ENCODE measurements around the gene RTP2.
A peak's percentile ranks its signal among the peaks of the same experiment; 100 is the strongest.

Gene RTP2

DNA sequence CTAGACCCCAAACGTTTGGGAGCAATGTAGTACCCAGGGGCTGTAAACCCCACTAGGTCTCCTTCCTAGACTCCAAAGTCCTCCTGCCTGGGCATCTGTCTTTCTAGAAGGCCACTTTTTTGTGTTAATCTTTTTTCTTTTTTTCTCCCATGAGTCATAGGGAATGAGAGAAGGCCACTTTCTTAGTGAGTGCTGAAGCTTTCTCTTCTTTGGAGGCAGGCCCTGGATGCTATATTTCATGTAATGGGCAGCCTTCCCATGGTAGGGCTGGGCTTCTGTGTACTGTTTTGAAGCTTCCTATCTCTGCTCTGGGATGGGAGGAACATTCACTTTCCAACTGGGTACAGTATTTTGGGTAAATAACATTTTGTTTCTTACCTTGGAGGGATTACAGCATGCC lies 15.2 kb upstream of the RTP2 start:
- no peak for DNase-seq (ENCODE audit: extremely low read depth, insufficient read length)
- H3K4me3 ChIP-seq (replicated peaks; ENCODE audit: low read depth, low read length): no peak overlapping the region
- TF ChIP-seq, protein P1, sequence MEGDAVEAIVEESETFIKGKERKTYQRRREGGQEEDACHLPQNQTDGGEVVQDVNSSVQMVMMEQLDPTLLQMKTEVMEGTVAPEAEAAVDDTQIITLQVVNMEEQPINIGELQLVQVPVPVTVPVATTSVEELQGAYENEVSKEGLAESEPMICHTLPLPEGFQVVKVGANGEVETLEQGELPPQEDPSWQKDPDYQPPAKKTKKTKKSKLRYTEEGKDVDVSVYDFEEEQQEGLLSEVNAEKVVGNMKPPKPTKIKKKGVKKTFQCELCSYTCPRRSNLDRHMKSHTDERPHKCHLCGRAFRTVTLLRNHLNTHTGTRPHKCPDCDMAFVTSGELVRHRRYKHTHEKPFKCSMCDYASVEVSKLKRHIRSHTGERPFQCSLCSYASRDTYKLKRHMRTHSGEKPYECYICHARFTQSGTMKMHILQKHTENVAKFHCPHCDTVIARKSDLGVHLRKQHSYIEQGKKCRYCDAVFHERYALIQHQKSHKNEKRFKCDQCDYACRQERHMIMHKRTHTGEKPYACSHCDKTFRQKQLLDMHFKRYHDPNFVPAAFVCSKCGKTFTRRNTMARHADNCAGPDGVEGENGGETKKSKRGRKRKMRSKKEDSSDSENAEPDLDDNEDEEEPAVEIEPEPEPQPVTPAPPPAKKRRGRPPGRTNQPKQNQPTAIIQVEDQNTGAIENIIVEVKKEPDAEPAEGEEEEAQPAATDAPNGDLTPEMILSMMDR (IDR thresholded peaks at IDR 0.05; ENCODE audit: insufficient read depth, low read length, poor library complexity, severe bottlenecking): no peak
- no peaks in the 10 kb centered on the region for H3K36me3 ChIP-seq (ENCODE audit: control insufficient read depth, insufficient read depth, low read length)
- H3K27me3 ChIP-seq (replicated peaks; ENCODE audit: control insufficient read depth, insufficient read depth, low read length): peaks cover 2% of the 10 kb centered on the region

DNA sequence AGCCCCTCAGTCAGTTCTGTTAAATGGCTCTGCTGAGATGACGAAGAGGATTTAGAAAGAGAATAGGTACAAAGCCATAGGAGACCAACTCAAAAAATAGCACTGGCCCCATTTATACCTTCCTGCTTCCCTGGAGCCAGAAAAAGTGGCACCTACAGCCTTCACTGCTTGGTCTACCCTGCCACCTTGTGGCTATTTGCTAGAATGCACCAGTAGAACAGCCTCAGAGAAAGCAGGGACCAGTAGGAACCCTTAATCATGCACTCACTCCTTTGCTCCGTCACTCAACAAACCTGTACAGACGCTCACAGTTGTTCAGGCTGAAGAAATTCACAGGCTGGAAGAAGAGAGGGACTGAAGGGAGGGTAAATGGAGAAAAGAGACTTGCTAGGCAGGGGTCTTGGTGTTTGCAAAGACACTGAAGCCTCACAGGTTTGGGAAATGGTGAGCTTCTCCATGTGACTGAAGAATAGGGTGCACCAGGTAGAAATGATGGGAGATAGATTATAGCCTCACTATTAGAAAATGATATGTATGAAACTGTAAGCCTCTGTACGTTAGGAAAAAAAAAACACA lies 12.1 kb upstream of the RTP2 start:
- Histone ChIP-seq H3K4me3 (replicated peaks; ENCODE audit: low read depth, low read length) (no peak overlapping the region), H3K36me3 (ENCODE audit: control insufficient read depth, insufficient read depth, low read length) (no peaks in the 10 kb centered on the region), H3K27me3 (replicated peaks; ENCODE audit: control insufficient read depth, insufficient read depth, low read length) (no peaks in the 10 kb centered on the region; the same call in 1 of the 2 replicates)
- TF ChIP-seq, protein P1 (IDR thresholded peaks at IDR 0.05; ENCODE audit: insufficient read depth, low read length, poor library complexity, severe bottlenecking): peak; percentile 83
- peak; percentile 28 for DNase-seq (ENCODE audit: extremely low read depth, insufficient read length)

DNA sequence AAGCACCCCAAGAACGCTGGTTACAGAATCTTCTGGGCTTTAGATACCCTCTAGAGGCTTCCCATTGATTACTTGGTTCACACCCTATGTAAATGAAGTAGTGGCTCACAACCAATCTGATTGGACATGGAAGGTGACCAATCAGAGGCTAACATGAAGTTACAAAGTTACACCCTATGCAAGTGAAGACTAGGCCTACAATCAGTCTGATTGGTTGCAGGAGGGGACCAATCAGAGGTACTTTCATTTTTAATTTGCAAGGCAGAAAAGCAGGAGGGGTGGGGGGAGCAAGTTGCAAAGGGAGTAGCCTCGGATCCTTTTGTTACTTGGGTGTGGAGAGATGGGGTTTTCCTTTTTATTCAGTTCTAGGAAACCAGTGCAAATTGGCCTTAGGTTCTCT lies 11.1 kb upstream of the RTP2 start:
- DNase-seq (ENCODE audit: extremely low read depth, insufficient read length): no peak
- no peaks in the 10 kb centered on the region for H3K36me3 ChIP-seq (ENCODE audit: control insufficient read depth, insufficient read depth, low read length)
- H3K27me3 ChIP-seq (replicated peaks; ENCODE audit: control insufficient read depth, insufficient read depth, low read length): no peaks in the 10 kb centered on the region; the same call in 1 of the 2 replicates
- H3K4me3 ChIP-seq (replicated peaks; ENCODE audit: low read depth, low read length): no peak overlapping the region
- TF ChIP-seq, protein P1 (IDR thresholded peaks at IDR 0.05; ENCODE audit: insufficient read depth, low read length, poor library complexity, severe bottlenecking): no peak

DNA sequence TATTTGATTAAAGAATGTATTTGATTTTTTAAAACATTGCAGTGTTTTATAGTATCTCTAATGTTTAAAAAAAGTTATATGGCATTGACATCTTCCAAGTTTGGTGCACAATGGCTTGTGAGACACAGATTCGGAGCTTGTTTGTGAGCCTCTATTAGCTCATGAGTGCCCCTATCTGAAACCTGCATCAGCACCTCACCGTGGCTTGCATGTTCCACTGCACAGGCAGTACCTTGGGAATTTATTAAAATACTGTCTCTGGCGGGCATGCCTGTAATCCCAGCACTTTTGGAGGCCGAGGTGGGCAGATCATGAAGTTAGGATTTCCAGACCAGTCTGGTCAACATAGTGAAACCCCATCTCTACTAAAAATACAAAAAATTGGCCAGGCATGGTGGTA lies 6.8 kb upstream of the RTP2 start:
- Histone ChIP-seq H3K27me3 (replicated peaks; ENCODE audit: control insufficient read depth, insufficient read depth, low read length) (no peaks in the 10 kb centered on the region; the same call in 1 of the 2 replicates), H3K36me3 (ENCODE audit: control insufficient read depth, insufficient read depth, low read length) (no peaks in the 10 kb centered on the region), H3K4me3 (replicated peaks; ENCODE audit: low read depth, low read length) (no peak overlapping the region)
- DNase-seq (ENCODE audit: extremely low read depth, insufficient read length): no peak
- TF ChIP-seq, protein P1 (IDR thresholded peaks at IDR 0.05; ENCODE audit: insufficient read depth, low read length, poor library complexity, severe bottlenecking): no peak

DNA sequence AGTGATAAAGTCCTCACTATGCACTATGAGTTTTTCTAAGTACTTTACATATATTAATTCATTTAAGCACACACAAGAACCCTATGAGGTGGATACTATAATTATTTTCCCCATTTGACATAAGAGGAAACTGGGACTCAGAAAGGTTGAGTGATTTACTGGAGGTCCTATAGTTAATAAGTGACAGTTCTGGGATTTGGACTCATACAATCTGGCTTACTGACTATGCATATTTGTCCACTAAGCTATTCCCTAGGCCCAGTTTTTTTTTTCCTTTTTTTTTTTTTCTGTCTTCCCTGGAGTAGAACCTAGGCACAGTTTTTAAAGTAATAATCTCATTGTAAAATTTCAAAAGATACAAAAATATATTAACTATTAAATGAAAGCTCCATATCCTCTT lies 6.3 kb upstream of the RTP2 start:
- no peaks in the 10 kb centered on the region for H3K36me3 ChIP-seq (ENCODE audit: control insufficient read depth, insufficient read depth, low read length)
- no peak overlapping the region for H3K4me3 ChIP-seq (replicated peaks; ENCODE audit: low read depth, low read length)
- no peaks in the 10 kb centered on the region; the same call in 1 of the 2 replicates for H3K27me3 ChIP-seq (replicated peaks; ENCODE audit: control insufficient read depth, insufficient read depth, low read length)
- TF ChIP-seq, protein P1 (IDR thresholded peaks at IDR 0.05; ENCODE audit: insufficient read depth, low read length, poor library complexity, severe bottlenecking): no peak
- DNase-seq (ENCODE audit: extremely low read depth, insufficient read length): no peak

DNA sequence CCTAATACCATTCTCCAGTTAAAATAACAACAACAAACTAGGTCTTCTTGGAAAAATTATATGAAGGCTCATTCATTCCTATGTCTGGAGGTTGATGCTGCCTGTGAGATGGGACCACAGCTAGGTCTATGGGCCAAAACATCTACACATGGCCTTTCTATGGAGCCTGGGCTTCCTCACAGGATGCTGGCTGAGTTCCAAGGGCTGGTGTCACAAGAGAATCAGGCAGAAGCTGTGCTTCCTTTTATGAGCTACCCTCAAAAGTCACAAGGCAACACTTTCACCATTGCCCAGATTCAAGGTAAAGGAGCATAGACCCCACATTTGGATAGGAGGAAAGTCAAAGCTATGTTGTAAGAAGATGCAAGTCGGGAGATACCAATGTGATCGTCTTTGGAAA lies 4.6 kb upstream of the RTP2 start:
- H3K36me3 ChIP-seq (ENCODE audit: control insufficient read depth, insufficient read depth, low read length): no peaks in the 10 kb centered on the region
- TF ChIP-seq, protein P1 (IDR thresholded peaks at IDR 0.05; ENCODE audit: insufficient read depth, low read length, poor library complexity, severe bottlenecking): no peak
- DNase-seq (ENCODE audit: extremely low read depth, insufficient read length): no peak
- H3K27me3 ChIP-seq (replicated peaks; ENCODE audit: control insufficient read depth, insufficient read depth, low read length): no peaks in the 10 kb centered on the region; the same call in 1 of the 2 replicates
- H3K4me3 ChIP-seq (replicated peaks; ENCODE audit: low read depth, low read length): no peak overlapping the region

Data from GM06990 (cell line).